ENCODE data around the gene CDC42BPB.

GRCh38 chr14:102898776-102899515, 158.4 kb downstream of the CDC42BPB start:
- TF ChIP-seq ZNF281 (CRISPR knock-in tag; IDR thresholded peaks at IDR 0.05) (no peak), MAX (CRISPR knock-in tag; IDR thresholded peaks at IDR 0.05) (no peak), CTCF (IDR thresholded peaks at IDR 0.05) (no peak)

Data from WTC11 (cell line).